CD1c-positive myeloid dendritic cell (primary cell): ENCODE data around the gene DCTN1.
A peak's percentile ranks its signal among the peaks of the same experiment; 100 is the strongest.
"Not testable (repeated sequence)": the region's sequence is repeated elsewhere in the genome, so short reads cannot be mapped to it uniquely, and the experiment has no call there.

ENCODE experiments used
- DNase-seq: peaks from one replicate; pipeline ENCODE4 v3.0.0-alpha.2; 2016; ENCODE audit errors: extremely low spot score

Gene DCTN1

DNA sequence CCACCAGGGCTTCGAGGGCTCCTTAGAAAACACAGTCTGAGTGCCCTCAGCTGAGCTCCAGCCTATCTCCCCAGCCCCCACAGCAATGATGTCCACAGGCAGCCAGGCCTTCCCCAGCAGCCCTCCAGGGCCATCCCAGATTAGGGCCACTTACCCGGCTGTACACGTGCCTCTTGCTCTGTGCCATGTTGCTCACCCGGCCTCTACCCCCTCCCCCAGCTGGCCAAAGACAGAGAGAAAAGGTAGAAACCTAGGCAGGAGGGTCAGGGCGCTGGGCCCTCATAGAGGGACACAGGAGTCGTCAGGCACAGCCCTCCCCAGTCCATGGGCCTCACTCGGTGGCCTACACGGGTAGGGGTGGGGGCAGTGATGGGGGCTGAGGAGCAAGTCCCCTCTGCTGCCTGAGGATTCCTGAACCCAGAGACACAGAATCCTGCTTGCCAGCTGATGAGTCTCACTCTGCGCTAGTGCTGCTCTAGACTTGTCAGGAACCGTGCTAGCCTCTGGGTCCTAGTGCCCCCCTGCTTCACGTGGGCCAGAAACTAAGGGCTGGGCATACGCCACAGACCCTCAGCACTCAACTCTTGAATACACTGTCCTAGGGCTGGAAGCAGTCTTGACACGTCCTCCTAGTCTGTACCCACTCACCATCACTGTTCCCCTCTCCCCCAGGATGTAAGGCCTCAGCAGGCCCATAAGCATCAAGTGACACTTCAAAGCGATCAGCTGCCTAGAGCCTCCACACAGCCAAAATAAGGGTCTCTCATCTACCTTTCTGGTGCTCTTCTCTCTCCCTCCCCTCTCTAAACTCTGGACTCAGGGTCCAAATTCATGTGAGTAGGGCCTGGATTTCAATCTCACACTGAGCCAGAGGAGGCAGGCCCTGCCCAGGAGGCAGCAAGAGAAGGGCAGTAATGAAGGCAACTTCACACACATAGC lies at the start of gene DCTN1:
TSS of gene DCTN1 (minus strand) at position 461 of the 939 bp plus-strand sequence. CDS start at position 187, 274 bp downstream.
- DNase-seq, result no peak

DNA sequence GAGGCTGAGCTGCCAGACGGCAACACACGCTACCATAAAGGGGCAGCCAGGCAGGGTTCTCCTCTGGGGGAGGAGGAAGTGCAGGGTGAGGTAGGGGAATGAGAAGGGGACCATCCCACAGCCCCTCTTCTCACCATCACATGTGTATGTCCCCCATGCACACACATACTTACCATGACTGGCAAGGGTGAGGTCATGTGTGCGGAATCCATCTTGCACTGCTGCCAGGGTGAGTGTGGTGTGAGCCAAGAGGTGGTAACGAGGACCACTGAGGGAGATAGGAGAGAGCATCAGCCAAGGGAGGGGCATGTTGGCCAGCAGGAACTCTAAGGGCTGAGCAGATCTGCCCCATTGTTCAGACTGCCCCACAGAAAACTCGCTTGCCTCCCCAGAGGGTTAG lies 48.6 kb upstream of the DCTN1 start:
- no peak for DNase-seq

DNA sequence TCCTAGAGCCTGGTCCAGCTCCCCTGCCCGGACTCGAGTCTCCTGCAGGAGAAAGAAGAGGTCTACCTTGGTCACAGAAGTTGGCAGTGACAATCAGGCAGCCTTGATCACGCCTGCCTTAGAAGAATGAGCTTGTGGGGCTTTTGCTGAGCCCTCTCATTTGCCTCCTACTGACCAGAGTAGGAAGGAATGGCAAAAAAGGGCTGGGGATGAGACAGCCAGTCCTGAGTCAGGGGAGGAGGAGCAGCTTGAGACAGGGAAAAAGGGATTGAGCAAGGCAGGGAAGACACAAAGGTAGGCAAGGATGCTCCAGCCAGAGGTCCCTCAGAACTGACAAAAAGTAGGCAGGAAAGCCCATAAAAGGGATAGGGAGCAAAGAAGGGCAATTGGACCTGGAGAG lies 47.4 kb upstream of the DCTN1 start:
- DNase-seq, result no peak

DNA sequence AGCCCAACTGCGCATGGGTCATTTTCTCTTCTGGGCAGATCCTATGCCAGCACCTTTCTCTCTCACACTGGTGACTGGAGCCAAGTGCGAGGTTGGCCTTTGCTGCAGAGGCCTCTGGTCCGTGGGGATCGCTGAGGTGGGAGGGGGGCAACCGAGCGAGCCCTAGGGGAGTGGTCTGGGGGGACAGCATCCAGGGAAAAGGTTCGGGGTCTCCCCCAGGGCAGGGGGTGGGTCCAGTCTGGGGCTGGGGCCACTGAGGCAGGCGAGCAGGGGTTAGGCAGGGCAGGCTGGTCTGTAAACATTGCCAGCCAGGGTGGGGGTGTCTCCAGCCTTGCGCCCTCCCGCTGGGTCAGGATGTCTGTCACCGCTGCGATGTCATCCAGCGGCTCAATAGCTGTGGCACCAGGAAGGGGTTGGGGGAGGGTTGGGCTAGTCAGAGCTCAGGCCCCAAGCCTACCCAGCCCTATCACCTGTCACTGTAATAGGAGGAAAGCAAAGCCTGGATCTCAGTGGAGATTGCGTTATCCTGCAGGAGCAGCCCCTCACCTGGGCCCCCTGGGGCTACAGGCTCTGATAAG lies 46.2 kb upstream of the DCTN1 start:
- DNase-seq, result no peak

DNA sequence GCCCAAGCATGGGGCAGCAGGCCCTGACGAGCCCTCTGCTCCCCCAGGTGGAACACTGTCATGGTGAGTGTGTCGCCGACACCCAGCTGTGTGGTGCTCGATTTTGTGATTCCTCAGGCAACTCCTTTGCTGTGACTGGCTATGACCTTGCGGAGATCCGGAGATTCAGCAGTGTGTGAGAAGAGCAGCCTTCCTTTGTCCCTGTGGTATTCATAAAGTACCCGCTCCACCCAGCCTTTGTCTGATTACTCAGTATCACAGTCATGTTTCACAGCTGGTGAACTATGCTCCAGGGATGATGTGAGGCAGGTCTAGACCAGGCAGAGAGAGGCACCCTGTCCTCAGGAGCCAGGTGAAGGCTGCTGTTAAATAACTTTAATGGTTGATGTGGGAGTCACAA lies 45.4 kb upstream of the DCTN1 start:
- no peak for DNase-seq

DNA sequence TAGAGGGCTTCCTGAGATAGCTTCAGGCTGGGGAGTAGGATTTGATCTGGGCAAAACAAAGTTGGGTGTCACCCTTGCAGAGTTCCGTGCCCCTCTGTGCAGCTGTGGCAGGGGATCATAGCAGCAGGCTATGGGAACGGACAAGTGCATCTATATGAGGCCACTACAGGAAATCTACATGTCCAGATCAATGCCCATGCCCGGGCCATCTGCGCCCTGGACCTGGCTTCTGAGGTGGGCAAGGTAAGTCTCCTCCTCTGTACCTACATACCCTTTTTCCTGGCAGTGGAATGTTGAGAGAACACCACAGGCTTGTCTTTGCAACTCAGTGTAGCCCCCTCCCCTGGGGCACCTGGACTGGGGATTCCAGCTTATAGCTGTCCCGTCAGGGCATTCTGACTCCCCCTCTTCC lies 44.9 kb upstream of the DCTN1 start:
- DNase-seq, result no peak

DNA sequence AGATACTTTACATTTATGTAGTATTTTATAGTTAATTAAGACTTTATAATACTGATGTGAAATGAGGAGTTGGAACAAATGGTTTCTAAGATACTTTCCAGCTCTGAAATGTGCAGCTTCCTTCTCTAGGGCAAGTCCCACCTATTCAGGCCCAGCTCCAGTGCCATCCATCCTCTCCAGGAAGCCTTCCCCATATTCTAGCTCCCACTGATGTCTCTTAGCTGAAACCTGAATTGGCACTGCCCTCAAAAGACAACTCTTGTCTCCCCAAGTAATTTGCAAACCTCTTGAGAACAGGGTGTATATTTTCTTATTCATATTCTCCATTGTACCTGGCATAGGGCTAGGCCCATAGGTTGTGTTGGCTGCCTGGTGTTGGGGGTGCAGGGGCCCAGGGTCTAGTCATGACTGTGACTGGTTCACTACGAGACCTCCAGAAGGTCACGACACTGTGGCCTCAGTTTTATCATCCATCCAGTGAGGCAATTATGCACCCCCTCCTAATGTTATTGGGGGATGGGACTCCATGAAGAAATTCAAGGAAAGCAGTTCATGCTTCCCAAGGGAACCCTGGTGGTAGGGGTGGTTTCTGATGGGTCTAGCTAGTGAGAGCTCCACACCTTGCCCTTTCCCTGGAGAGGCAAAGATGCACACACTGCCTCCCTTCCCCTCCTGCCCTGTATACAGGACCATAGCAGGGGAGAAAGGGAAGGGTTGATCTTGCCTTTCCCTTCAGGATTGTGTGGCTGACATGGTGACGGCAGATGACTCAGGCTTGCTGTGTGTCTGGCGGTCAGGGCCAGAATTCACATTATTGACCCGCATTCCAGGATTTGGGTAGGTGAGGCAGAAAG lies 44.3 kb upstream of the DCTN1 start:
- no peak for DNase-seq

DNA sequence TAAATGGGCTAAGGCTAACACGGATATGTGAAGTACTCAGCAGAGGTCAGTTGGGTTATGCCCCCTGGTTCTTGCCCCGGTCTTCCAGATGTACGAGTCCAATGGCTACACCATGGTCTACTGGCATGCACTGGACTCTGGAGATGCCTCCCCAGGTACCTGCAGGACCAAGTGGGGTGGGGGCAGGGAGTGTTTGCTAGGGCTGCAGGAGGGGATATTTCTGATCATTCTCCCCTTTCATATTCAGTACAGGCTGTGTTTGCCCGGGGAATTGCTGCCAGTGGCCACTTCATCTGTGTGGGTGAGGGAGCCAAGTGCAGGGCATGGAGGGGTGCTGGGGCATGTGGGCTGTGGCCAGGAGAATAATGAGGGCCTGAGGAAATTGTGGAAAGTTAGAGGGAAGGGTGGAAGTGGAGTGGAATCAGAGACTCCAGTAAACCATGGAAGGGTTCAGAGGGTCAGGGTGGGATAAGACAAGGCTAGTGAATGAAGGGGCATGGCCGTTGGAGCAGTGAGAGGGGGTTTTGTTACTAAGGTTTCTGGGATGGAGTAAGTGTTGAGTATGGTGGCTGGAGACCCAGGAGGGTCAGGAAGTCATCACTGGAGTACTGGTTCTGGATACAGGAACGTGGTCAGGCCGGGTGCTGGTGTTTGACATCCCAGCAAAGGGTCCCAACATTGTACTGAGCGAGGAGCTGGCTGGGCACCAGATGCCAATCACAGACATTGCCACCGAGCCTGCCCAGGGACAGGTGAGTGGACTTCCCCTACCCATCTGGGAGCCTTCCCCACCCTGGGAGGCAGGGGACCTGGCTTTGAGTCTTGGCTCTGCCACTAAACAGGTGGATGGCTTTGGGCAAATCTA lies 43.4 kb upstream of the DCTN1 start:
- DNase-seq, result no peak

DNA sequence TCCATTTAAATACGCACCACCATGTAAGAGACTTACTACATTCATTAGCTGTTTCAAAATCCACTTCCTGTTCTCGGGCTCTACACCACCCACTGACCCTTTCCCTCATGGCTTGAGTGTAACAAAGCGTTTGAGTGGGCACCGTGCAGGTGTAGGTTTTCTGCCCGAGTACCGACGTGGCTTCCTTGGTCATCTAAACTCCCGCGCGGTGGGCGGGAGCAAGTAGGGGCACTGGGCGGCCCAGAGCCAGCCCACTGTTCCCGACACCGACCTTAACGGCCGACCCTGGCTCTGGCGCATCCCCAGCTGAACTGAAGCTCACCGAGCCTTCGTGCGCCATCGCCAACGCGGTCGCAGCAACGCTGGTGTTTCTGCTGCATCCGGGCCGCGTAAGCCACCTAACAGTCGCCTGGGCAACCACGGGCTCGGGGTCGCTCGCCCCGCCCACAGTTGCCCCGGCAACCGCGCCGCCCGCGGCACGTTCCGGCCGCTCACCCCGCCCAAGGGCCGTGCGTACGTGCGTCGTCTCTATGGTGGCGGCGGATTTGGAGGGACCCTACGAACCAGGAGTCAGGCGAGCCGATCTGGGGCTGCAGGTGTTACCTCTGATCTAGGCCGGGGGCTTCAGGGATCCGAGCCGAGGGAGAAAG lies 41.2 kb upstream of the DCTN1 start, which contains the start of the genes C2orf81 and WDR54:
TSS of gene C2orf81 (minus strand) at position 399 of the 650 bp plus-strand sequence. CDS start at position 340, 59 bp downstream.
TSS of gene WDR54 (plus strand) at position 510 of the 650 bp plus-strand sequence. CDS start 424 bp downstream, outside the sequence.
- DNase-seq, result peak; percentile 91

DNA sequence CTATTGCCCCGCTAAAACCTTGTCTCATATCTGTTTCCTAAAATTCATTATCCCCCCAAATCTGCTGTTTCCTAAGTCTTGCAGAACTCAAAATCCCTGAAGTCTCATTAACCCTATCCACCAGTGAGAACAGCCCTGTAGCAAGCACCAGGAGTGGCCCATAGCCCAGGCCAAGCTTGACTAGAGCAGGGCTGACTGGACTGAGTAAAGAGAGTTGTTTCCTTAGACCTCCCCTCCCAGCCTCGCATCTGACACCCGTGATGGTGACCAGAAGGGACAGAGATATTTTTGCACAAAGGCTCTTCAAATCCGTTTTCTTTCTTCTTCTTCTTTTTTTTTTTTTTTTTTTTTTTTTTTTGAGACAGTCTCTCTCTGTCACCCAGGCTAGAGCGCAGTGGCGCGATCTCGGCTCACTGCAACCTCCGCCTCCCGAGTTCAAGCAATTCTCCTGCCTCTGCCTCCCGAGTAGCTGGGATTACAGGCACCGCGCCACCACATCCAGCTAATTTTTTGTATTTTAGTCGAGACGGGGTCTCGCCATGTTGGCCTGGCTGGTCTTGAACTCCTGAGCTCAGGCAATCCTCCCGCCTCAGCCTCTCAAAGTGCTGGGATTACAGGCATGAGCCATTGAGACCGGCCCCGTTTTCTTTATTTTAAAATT lies 40.5 kb upstream of the DCTN1 start:
- not testable (repeated sequence) for DNase-seq

DNA sequence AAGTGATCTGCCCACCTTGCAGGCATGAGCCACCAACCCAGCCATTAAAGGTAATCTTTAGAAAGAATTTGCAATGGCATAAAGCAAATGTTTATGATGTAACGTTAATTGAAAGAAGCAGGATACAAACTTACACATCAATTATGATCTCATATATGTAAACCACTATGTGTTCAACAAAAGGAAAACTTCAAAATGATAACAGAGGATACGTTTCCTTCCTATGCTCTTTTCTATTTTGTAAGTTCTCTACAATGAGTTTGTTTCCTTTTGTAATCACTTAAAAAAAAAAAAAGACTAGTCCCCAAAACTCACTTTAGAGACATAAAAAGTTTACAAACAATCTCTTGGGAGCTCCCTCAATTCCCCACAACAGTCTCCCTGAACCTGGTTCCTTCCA lies 39.9 kb upstream of the DCTN1 start:
- no peak for DNase-seq

DNA sequence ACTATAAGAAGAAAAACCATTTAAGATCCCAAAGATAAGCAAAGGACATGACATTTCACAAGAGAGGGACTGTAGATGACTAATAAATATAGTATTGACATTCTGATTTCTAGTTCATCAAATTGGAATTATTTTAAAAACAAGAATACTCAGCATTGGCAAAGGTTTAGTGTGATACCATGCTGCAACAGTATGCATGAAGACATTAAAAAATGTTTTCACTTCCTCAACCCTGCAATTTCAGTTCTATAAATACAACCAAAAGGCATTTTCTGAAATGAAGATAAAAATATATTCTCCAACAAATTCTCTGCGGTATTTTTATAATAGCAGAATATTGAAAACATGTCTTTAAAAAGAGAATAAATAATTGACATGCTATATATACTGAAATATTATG lies 39.2 kb upstream of the DCTN1 start:
- DNase-seq, result peak; percentile 57

DNA sequence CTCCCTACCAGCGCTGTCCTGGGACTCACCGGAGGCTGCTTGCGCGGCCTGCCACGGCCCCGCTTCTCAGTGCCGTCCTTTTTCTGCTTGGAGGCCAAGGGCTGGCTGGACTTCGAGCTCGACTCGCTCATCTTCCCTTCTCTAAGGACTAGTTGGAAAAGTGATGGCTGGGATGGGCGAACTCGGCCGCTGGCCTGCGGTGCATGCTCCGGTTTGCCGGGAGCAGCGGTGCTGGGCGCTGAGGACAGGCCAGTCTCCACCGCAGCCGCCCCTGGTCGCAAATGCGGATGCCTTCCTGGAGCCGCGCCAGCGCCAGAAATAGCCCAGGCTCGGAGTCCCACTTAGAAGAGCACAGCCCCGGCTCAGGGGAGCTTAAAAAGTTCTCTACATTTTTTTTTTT lies 38.2 kb upstream of the DCTN1 start:
- no peak for DNase-seq

DNA sequence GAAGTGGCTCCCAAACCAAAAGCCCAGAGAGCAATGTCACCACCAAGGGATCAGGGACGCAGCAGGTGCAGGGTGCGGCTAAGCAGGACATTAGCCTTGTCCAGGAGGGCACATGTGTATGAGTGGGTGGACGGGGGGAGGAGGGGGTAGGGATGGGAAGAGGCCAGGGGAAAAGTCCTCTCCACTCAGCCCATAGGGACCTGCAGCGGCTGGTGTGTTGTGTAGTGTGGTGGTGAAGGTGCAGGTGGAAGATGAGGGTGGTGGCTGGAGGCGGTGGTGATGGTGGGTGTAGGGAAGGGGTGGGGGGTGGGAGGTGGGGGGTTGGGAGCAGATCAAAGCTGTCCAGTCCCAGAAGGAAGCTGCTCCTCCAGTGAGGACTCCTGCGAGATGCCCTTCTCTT lies 37.7 kb upstream of the DCTN1 start:
- DNase-seq, result no peak

DNA sequence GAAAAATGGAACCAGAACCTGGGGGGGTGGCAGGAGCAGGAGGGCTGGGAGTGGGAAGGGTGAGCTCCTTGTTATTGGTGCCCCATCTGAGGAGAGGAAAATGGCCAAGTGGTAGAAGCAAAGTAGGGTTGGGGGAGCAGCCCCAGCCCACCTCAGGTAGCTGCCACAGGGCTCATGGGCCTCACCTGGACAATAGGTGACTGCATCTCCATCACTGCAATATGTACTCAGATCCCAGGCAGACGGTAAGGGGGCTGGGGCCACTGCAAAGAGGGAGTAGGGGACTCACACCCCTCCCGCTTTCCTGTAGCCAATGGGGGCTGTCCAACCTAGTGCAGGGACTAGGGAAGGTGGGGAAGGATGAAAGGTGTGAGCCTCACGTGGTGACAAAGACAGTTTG lies 37.1 kb upstream of the DCTN1 start:
- DNase-seq, result no peak

DNA sequence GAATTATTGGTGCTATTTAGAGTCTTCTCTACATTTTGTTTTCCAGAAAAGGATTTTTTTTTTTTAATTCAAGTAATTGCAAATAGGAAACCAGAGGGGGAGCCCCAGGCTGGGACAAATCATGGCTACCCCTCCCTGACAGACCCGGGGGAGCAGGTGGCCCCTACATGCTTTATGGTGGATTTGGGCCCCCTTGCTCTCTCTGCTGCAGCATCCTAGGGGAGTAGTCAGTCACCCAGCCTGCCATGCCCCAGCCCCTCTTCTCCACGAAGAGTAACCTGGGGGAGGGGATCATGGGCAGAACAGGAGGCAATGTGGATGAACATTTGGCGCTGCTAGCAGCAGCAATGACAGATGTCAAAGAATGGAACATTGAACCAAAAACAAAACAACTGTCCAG lies 36.7 kb upstream of the DCTN1 start:
- DNase-seq, result no peak

DNA sequence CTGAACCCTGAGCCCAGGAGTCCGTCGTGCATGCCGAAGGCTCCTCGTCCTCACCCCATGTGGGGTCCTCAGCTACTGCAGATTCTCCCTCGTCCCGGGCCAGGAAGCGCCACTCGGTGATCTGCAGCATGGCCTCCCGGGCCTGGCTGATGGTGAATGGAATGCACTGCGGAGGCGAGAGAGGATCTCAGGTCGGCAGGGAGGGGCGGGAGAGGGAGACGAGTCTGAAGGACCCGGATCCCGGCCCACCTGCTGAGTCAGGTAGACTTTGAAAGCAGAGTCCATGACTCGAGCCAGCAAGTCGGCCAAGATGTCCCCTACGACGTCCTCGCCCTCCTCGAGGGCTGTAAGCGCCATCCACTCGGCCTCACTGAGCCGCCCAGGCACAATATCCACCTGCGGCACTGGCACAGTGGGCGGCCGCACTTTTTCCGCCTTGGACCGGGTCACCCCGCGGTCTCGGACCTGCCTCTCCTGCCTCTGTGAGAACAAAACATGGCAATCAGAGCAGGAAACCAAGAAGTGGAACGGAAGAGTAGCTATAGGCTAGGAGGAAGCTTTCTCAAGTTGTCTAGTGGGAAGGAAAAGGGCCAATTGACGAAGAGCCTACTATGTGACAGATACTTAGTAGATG lies 35.8 kb upstream of the DCTN1 start:
- no peak for DNase-seq

DNA sequence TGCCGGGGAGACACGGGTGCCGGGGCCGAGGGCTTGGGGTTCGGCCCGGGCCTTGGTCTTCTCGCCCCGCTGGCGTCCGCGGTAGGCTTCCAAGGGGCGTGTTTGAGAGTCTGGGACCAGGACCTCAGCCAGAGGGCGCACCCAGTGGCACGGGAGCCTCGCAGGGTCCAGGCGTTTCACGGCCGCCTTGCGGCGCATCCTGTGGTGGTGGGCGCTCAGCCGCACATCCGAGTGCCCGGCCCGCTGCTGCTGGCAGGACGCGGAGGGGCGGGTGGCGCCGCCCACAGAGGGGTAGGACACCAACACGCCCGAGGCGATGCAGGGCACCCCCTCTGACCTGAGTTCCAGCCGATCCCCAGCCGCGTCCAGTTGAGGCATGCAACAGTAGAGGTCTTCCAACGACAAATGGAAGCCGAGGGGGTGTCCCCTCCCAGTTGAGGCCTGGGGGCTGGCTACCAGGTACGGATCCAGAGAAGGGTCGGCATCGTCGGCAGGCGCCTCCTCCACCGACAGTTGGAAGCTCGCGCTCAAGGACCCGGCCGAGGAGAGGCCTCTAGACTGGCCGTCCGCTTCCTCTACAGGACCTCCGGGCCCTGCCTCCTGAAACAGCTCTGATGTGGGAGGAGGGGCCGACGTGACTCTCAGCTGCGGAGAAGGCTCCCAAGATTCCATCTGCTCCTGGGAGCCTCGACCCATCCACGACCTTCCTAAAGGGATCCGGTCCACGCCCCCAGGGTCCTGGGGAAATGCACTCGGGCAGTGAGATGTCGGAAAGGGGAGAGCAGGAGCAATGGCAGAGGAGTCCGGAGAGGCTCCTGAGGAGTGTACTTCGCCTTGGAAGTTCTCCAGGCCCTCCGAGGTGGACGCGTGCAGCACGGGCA lies 35.0 kb upstream of the DCTN1 start:
- DNase-seq, result peak; percentile 25

DNA sequence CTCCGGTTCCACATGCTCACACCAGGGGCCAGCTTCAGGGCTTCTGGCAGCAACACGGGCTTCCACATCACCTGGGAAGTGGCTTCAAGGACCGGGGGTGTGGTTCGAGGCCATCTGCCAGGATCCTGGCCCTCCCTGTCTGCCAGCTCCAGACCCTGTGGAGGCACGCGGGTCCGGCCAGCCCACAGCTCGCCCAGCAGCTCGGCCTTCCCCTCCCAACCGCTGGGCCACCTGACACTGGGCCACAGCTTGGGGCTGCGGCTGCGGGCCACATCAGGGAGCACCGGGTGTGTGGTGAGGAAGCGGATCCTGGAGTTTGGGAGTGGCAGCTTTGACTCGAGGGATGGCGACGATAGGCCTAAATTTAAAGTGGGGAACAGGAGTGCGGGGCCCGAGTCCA lies 34.3 kb upstream of the DCTN1 start:
- no peak for DNase-seq
